OCI-LY3 (cell line): Measurements from ENCODE around the gene IL1RL2.

ENCODE experiments used
- H2AFZ ChIP-seq: fragments of 200-600, 300-600 bp; shearing (Covaris generic); 2 replicates; pipeline ENCODE4 v1.6.0; 2014; ENCODE audit warnings: antibody characterized with exemption, low read depth, low read length
- H3K27ac ChIP-seq: fragments of 200-600, 300-600 bp; sonication (generic); 2 replicates; pipeline ENCODE4 v1.5.1; 2014; ENCODE audit warnings: mild to moderate bottlenecking, low read length, moderate library complexity, mixed read lengths
- H3K27me3 ChIP-seq: fragments of 200-600, 300-600 bp; sonication (generic); 2 replicates; pipeline ENCODE4 v1.6.1; 2014; ENCODE audit warnings: low read depth, low read length, mixed read lengths
- H3K36me3 ChIP-seq: fragments of 200-600, 300-600 bp; sonication (generic); replicated peaks from 2 replicates; pipeline ENCODE3; 2014; ENCODE audit warnings: low read depth, low read length, mixed read lengths
- H3K4me1 ChIP-seq: fragments of 300-600, 200-600 bp; sonication (generic); 2 replicates; pipeline ENCODE4 v1.6.1; 2014; ENCODE audit warnings: low read length, mixed read lengths
- H3K4me2 ChIP-seq: fragments of 200-600, 300-600 bp; sonication (generic); 2 replicates; pipeline ENCODE4 v1.6.1; 2014; ENCODE audit warnings: low read length, mixed read lengths
- H3K4me3 ChIP-seq: fragments of 300-600, 200-600 bp; sonication (generic); 2 replicates; pipeline ENCODE4 v1.5.1; 2014; ENCODE audit warnings: antibody characterized with exemption, mild to moderate bottlenecking, low read length, moderate library complexity
- H3K79me2 ChIP-seq: fragments of 300-600, 200-600 bp; shearing (Covaris generic); 2 replicates; pipeline ENCODE4 v1.6.1; 2014; ENCODE audit warnings: mild to moderate bottlenecking, low read length, mixed read lengths
- H3K9ac ChIP-seq: fragments of 300-600, 200-600 bp; shearing (Covaris generic); 2 replicates; pipeline ENCODE4 v1.6.0; 2014; ENCODE audit warnings: mild to moderate bottlenecking, low read length, moderate library complexity
- H3K9me3 ChIP-seq: fragments of 200-600, 300-600 bp; shearing (Covaris generic); 2 replicates; pipeline ENCODE4 v1.6.1; 2014; ENCODE audit warnings: low read length, mixed read lengths; ENCODE audit not compliant: insufficient read depth
- H4K20me1 ChIP-seq: fragments of 200-600, 300-600 bp; sonication (generic); 2 replicates; pipeline ENCODE4 v1.6.1; 2016; ENCODE audit warnings: low read length, mixed read lengths; ENCODE audit not compliant: insufficient read depth
- EZH2phosphoT487 ChIP-seq: fragments of 200-600 bp; shearing (Covaris generic); IDR thresholded peaks from 2 replicates; pipeline ENCODE4 v1.6.1; 2018; ENCODE audit warnings: antibody characterized with exemption, mixed run types, low read depth
- TF ChIP-seq, protein P1 (sequence below): fragments of 200-600, 300-600 bp; sonication (generic); IDR thresholded peaks from 2 replicates; pipeline ENCODE4 v1.5.1; 2014; ENCODE audit warnings: antibody characterized with exemption, low read length, low read depth

IL1RL2 gene

DNA sequence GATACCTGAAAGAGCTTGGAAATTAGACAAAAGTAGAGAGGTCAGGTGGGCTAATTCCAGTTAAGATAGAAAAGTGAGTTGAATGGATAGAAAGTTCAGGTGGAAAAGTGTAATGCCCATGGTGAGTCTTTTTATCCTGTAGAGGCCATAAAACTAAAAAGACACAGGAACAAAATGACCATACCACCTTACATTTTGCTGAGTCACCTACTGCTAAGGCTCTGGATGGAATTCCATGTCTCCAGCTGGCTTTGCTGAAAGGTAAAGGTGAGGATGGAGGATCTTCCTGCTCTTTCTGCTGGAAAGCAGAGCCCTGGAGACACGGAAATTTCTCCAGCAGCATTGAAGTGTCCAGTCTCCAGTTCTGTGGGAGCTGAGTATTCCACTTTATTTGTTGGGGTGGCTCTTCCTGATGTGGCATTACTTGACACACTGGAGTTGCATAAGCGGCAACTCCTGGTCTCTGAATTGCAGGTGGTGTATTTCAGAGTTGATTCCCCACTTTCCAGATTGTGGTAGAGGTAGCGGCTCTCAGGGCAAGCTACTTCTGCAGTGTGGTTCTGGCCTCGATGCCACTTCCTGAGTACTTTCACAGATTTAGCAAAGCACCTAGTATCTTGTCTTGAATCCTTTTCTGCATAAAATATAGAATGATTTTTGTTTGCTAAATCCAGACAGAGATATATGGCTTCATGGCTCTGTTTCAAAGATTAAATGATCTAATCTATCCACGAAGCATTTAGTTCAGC is 10.7 kb downstream of the IL1RL2 start:
- Histone ChIP-seq H3K9me3 (no peaks in the 10 kb centered on the region), H3K27me3 (peaks cover 7% of the 10 kb centered on the region; the same call in 1 of the 2 replicates), H3K79me2 (no peaks in the 10 kb centered on the region), H3K4me1 (no peaks in the 10 kb centered on the region), H3K4me2 (no peak overlapping the region), H4K20me1 (no peaks in the 10 kb centered on the region), H3K4me3 (no peak overlapping the region), H3K27ac (no peak overlapping the region), H3K36me3 (no peaks in the 10 kb centered on the region), H3K9ac (no peak overlapping the region), H2AFZ (no peak overlapping the region)
- TF ChIP-seq, protein P1, sequence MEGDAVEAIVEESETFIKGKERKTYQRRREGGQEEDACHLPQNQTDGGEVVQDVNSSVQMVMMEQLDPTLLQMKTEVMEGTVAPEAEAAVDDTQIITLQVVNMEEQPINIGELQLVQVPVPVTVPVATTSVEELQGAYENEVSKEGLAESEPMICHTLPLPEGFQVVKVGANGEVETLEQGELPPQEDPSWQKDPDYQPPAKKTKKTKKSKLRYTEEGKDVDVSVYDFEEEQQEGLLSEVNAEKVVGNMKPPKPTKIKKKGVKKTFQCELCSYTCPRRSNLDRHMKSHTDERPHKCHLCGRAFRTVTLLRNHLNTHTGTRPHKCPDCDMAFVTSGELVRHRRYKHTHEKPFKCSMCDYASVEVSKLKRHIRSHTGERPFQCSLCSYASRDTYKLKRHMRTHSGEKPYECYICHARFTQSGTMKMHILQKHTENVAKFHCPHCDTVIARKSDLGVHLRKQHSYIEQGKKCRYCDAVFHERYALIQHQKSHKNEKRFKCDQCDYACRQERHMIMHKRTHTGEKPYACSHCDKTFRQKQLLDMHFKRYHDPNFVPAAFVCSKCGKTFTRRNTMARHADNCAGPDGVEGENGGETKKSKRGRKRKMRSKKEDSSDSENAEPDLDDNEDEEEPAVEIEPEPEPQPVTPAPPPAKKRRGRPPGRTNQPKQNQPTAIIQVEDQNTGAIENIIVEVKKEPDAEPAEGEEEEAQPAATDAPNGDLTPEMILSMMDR, result no peak
- TF ChIP-seq EZH2phosphoT487, result no peak

- TF ChIP-seq EZH2phosphoT487, result no peak
- TF ChIP-seq, protein P1, result no peak
- H3K9me3 ChIP-seq, result no peaks in the 10 kb centered on the region
- no peaks in the 10 kb centered on the region for H3K36me3 ChIP-seq
- no peak overlapping the region for H3K9ac ChIP-seq
- no peak overlapping the region for H2AFZ ChIP-seq
- H4K20me1 ChIP-seq, result no peaks in the 10 kb centered on the region
- H3K27me3 ChIP-seq, result peaks cover 6% of the 10 kb centered on the region; the same call in 1 of the 2 replicates
- no peak overlapping the region for H3K27ac ChIP-seq
- no peak overlapping the region for H3K4me3 ChIP-seq
- no peaks in the 10 kb centered on the region for H3K4me1 ChIP-seq
- H3K79me2 ChIP-seq, result no peaks in the 10 kb centered on the region
- H3K4me2 ChIP-seq, result no peak overlapping the region
These were observed 13.7 kb downstream of the IL1RL2 start for GRCh38 chr2:102200539-102200938.

DNA sequence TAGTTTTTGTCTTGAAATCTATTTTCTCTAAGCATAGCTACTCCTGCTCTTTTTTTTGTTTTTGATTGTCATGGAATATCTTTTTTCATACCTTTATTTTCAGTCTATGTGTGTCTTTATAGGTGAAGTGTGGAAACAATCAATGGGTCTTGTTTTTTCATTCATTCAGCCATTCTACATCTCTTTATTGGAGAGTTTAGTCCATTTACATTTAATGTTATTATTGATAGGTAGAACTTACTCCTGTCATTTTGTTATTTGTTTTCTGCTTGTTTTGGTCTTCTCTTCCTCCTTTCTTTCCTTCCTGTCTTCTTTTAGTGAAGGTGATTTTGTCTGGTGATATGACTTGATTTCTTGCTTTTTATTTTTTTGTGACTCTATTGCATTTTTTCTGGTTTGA is 17.8 kb downstream of the IL1RL2 start:
- Histone ChIP-seq H3K27ac (no peak overlapping the region), H3K4me1 (no peaks in the 10 kb centered on the region), H3K9me3 (no peaks in the 10 kb centered on the region), H4K20me1 (no peaks in the 10 kb centered on the region), H3K9ac (no peak overlapping the region), H3K79me2 (no peaks in the 10 kb centered on the region), H3K27me3 (no peaks in the 10 kb centered on the region), H3K4me2 (no peak overlapping the region), H3K36me3 (no peaks in the 10 kb centered on the region), H3K4me3 (no peak overlapping the region), H2AFZ (no peak overlapping the region)
- TF ChIP-seq, protein P1, result no peak
- no peak for TF ChIP-seq EZH2phosphoT487

DNA sequence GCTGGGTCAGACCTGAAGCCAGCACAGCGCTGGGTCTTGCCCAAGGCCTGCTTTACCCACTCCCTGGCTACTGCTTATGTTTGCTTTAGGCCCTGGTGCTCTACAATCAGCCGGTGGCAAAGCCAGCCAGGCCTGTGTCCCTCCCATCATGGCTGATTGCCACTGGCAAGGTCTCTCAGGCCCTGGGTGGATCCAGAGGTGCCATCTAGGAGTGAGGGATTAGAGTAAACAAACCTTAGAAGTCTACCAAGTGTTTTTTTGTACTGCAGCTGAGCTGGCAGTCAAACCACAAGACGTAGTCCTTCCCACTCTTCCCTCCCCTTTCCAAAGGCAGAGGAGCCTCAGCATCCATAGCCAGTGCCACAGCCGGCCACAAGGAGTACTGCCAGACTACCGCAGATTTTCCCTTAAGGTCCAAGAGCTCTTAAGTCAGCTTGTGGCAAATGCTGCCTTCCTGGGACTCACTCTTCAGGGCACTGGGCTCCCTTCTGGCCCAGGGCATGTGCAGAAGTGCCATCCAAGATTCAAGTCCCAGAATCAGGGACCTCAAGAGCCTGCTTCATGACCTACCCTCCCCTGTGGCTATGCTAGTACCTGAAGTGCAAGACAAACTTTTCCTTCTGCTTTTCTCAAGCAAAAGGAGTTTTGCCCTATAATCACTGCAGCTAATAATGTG is 20.0 kb downstream of the IL1RL2 start:
- Histone ChIP-seq H3K9me3 (no peaks in the 10 kb centered on the region), H2AFZ (no peak overlapping the region), H3K4me2 (no peak overlapping the region), H3K79me2 (no peaks in the 10 kb centered on the region), H4K20me1 (no peaks in the 10 kb centered on the region), H3K4me1 (no peaks in the 10 kb centered on the region), H3K27ac (no peak overlapping the region), H3K4me3 (no peak overlapping the region), H3K9ac (no peak overlapping the region), H3K27me3 (no peaks in the 10 kb centered on the region), H3K36me3 (no peaks in the 10 kb centered on the region)
- TF ChIP-seq, protein P1, result no peak
